ENCODE measurements around the gene PDCL3. TPM values are rescaled to one million over a fixed set of nuclear protein-coding genes. Genes with fewer than 3 reads are reported as not detected.

Gene PDCL3
- total RNA-seq, 2 donors from 2014 or later, result 40.3 to 46.1 TPM

DNA sequence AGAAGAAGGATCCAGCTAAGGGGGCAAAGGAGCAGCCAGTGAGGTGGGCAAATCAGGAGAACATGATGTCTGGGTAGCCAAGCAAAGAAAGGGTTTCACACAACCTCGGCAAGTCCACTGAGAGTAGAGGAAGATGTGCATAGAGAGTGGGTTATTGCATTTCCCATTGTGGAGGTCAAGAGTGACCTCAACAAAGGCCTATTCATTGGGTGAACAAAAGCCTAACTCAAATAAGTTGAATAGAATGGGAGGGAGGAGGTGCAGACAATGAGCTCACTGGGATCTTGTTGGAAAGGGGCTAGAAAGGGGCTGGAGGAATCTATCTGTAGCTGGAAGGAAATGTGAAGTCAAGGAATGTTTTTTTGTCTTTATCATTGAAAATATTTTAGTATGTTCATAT lies 14.0 kb upstream of the PDCL3 start:
- H3K9ac ChIP-seq (ENCODE audit: extremely low read depth, low read length, poor library complexity, severe bottlenecking), result no peak overlapping the region
- Mint-ChIP-seq H3K9me3 (peaks cover 4% of the 10 kb centered on the region), H3K36me3 (ENCODE audit: low read depth) (no peaks in the 10 kb centered on the region), H3K4me3 (no peak overlapping the region), H3K27me3 (ENCODE audit: insufficient read depth) (no peaks in the 10 kb centered on the region), H3K4me1 (no peaks in the 10 kb centered on the region), H3K27ac (no peak overlapping the region)
- 89 to 90% methylated on average over 1 of the region's 1 CpG for WGBS, 2 experiments (ENCODE audit: insufficient coverage in 1 of 2, insufficient read length in 1 of 2)
- no peaks in the 10 kb centered on the region for H3K27me3 ChIP-seq (ENCODE audit: control insufficient read depth, insufficient read depth, low read length, poor library complexity, severe bottlenecking)
- no peak for DNase-seq
- H3K4me3 ChIP-seq (ENCODE audit: low read length), result no peak overlapping the region
- no peaks in the 10 kb centered on the region for H3K36me3 ChIP-seq (ENCODE audit: control insufficient read depth, insufficient read depth, low read length)
- no peaks in the 10 kb centered on the region for H3K9me3 ChIP-seq (ENCODE audit: control insufficient read depth, low read length)
- TF ChIP-seq, protein P1, sequence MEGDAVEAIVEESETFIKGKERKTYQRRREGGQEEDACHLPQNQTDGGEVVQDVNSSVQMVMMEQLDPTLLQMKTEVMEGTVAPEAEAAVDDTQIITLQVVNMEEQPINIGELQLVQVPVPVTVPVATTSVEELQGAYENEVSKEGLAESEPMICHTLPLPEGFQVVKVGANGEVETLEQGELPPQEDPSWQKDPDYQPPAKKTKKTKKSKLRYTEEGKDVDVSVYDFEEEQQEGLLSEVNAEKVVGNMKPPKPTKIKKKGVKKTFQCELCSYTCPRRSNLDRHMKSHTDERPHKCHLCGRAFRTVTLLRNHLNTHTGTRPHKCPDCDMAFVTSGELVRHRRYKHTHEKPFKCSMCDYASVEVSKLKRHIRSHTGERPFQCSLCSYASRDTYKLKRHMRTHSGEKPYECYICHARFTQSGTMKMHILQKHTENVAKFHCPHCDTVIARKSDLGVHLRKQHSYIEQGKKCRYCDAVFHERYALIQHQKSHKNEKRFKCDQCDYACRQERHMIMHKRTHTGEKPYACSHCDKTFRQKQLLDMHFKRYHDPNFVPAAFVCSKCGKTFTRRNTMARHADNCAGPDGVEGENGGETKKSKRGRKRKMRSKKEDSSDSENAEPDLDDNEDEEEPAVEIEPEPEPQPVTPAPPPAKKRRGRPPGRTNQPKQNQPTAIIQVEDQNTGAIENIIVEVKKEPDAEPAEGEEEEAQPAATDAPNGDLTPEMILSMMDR (conservative IDR thresholded peaks at IDR 0.05), result no peak
- peak overlapping the region; percentile 16 for H3K27ac ChIP-seq (ENCODE audit: low read depth, low read length)
- no peaks in the 10 kb centered on the region for H3K4me1 ChIP-seq (ENCODE audit: control insufficient read depth, insufficient read depth, low read length)

DNA sequence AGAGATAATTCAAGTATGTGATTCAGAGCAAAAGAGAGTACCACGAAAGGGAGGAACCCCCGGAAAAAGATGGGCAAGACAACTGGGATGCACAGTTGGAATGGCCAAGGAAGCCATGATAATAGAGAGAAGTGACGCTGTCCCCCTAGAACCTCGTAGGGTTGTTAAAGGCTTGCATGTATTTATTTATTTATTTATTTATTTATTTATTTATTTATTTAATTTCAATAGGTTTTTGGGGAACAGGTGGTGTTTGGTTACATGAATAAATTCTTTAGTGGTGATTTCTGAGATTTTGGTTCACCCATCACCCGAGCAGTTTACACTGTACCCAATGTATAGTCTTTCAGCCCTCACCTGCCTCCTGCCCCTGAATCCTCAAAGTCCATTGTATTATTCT lies 11.5 kb upstream of the PDCL3 start:
- Histone ChIP-seq H3K4me1 (ENCODE audit: control insufficient read depth, insufficient read depth, low read length) (no peaks in the 10 kb centered on the region), H3K4me3 (ENCODE audit: low read length) (no peak overlapping the region), H3K9ac (ENCODE audit: extremely low read depth, low read length, poor library complexity, severe bottlenecking) (no peak overlapping the region), H3K27me3 (ENCODE audit: control insufficient read depth, insufficient read depth, low read length, poor library complexity, severe bottlenecking) (no peaks in the 10 kb centered on the region), H3K36me3 (ENCODE audit: control insufficient read depth, insufficient read depth, low read length) (no peaks in the 10 kb centered on the region), H3K9me3 (ENCODE audit: control insufficient read depth, low read length) (no peaks in the 10 kb centered on the region), H3K27ac (ENCODE audit: low read depth, low read length) (no peak overlapping the region)
- TF ChIP-seq, protein P1 (conservative IDR thresholded peaks at IDR 0.05), result no peak
- Mint-ChIP-seq H3K27ac (no peak overlapping the region), H3K4me3 (no peak overlapping the region), H3K9me3 (no peaks in the 10 kb centered on the region), H3K27me3 (ENCODE audit: insufficient read depth) (no peaks in the 10 kb centered on the region), H3K4me1 (no peaks in the 10 kb centered on the region), H3K36me3 (ENCODE audit: low read depth) (no peaks in the 10 kb centered on the region)
- WGBS, 2 experiments (ENCODE audit: insufficient coverage in 1 of 2, insufficient read length in 1 of 2), result 87 to 100% methylated on average over 3 to 4 of the region's 5 CpGs
- no peak for DNase-seq

DNA sequence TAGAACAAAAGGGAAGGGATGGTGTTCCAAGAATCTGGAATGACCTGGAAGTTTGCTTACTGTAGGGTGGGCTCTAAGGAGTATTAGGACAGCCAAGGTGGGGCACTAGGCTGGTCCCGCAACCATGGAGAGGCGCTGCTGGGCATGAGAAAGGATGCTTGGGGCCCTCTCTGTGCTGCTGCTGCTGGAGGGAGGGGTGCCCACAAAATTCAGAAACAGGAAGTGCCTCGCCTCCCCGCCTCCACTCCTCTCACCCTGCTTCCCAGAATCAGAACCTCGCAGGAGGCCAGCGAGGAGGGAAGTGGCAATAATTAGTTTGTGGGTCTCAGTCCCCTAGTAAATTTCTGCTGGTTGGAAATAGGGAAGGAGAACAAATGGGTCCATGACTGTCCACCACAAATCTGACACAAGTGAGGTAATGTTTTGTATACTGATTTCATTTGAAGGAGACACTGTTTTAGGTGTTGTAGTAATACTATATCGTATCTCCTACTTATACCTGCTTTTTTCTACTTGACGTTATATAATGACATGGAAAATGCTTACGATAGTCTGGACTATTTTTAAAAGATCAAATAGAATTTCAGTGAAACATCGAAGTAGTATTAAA lies 7.9 kb upstream of the PDCL3 start:
- 93 to 100% methylated on average over 4 to 10 of the region's 10 CpGs for WGBS, 2 experiments (ENCODE audit: insufficient coverage in 1 of 2, insufficient read length in 1 of 2)

More for the DNA sequence above, 7.9 kb upstream of the PDCL3 start:
- H3K27ac Mint-ChIP-seq, result no peak overlapping the region
- no peak for DNase-seq
- no peak overlapping the region for H3K9ac ChIP-seq (ENCODE audit: extremely low read depth, low read length, poor library complexity, severe bottlenecking)
- no peak overlapping the region for H3K4me3 Mint-ChIP-seq
- no peak overlapping the region for H3K4me3 ChIP-seq (ENCODE audit: low read length)
- H3K27ac ChIP-seq (ENCODE audit: low read depth, low read length), result no peak overlapping the region
- no peaks in the 10 kb centered on the region for H3K36me3 Mint-ChIP-seq (ENCODE audit: low read depth)
- no peaks in the 10 kb centered on the region for H3K36me3 ChIP-seq (ENCODE audit: control insufficient read depth, insufficient read depth, low read length)
- peaks cover 2% of the 10 kb centered on the region for H3K9me3 Mint-ChIP-seq
- TF ChIP-seq, protein P1 (conservative IDR thresholded peaks at IDR 0.05), result no peak
- H3K27me3 ChIP-seq (ENCODE audit: control insufficient read depth, insufficient read depth, low read length, poor library complexity, severe bottlenecking), result no peaks in the 10 kb centered on the region
- no peaks in the 10 kb centered on the region for H3K4me1 ChIP-seq (ENCODE audit: control insufficient read depth, insufficient read depth, low read length)
- H3K4me1 Mint-ChIP-seq, result no peaks in the 10 kb centered on the region
- no peaks in the 10 kb centered on the region for H3K27me3 Mint-ChIP-seq (ENCODE audit: insufficient read depth)
- H3K9me3 ChIP-seq (ENCODE audit: control insufficient read depth, low read length), result no peaks in the 10 kb centered on the region

All from endodermal cell (in vitro differentiated cells).